A673 (cell line): ENCODE measurements around the gene TAP2. TPM values are rescaled to one million over a fixed set of nuclear protein-coding genes. Genes with fewer than 3 reads are reported as not detected.
"Not testable (repeated sequence)": the region's sequence is repeated elsewhere in the genome, so short reads cannot be mapped to it uniquely, and the experiment has no call there.

ENCODE experiments used
- BruUV-seq: library from RNA; stranded (reverse); fragments of 400-500 nt; replicated peaks from 2 replicates; lab custom pipeline; 2021; lab: Mats Ljungman, UMichigan
- CTCF ChIA-PET: fragments of 300-600 bp; sonication (Branson Sonifier 250); formaldehyde crosslinking; loops from one replicate; lab custom pipeline; 2022; ENCODE audit warnings: antibody characterized with exemption; lab: Charles Lee
- POLR2A ChIA-PET: fragments of 300-600 bp; sonication (Branson Sonifier 250); formaldehyde crosslinking; loops from one replicate; lab custom pipeline; 2022; ENCODE audit warnings: antibody characterized with exemption; ENCODE audit not compliant: low non-redundant PET; lab: Charles Lee
- DNase-seq: peaks from one replicate; pipeline ENCODE4 v3.0.0-alpha.2; 2015; ENCODE audit warnings: low spot score
- H3K27ac ChIP-seq: fragments of 200-600 bp; sonication (generic); 2 replicates; pipeline ENCODE4 v1.5.1; 2016; ENCODE audit warnings: mixed run types, low read depth, mild to moderate bottlenecking, mixed read lengths, antibody characterized with exemption, low read length; ENCODE audit not compliant: poor library complexity, severe bottlenecking
- H3K27me3 ChIP-seq: fragments of 200-600 bp; sonication (generic); replicated peaks from 2 replicates; pipeline ENCODE4 v1.6.1; 2017; ENCODE audit warnings: mixed run types, low read depth, mild to moderate bottlenecking, mixed read lengths, antibody characterized with exemption, low read length; ENCODE audit not compliant: insufficient read depth, poor library complexity
- H3K36me3 ChIP-seq: fragments of 200-600 bp; sonication (generic); 2 replicates; pipeline ENCODE4 v1.6.1; 2016; ENCODE audit warnings: mixed run types, mild to moderate bottlenecking, mixed read lengths, antibody characterized with exemption, low read length; ENCODE audit not compliant: insufficient read depth, poor library complexity, severe bottlenecking
- H3K4me1 ChIP-seq: fragments of 200-600 bp; sonication (generic); 2 replicates; pipeline ENCODE4 v1.6.1; 2017; ENCODE audit warnings: mixed run types, mild to moderate bottlenecking, mixed read lengths, antibody characterized with exemption, low read length; ENCODE audit not compliant: insufficient read depth, poor library complexity, severe bottlenecking
- H3K4me3 ChIP-seq: fragments of 200-600 bp; sonication (generic); 2 replicates; pipeline ENCODE4 v1.5.1; 2016; ENCODE audit warnings: low read depth, mixed run types, mild to moderate bottlenecking, mixed read lengths, low read length; ENCODE audit not compliant: poor library complexity, severe bottlenecking
- H3K9me3 ChIP-seq: fragments of 200-600 bp; sonication (generic); 2 replicates; pipeline ENCODE4 v1.6.1; 2016; ENCODE audit warnings: mixed run types, low read depth, mild to moderate bottlenecking, mixed read lengths, antibody characterized with exemption, low read length; ENCODE audit not compliant: poor library complexity, severe bottlenecking
- CTCF ChIP-seq: fragments of 300-800, 200-600 bp; sonication (generic); conservative IDR thresholded peaks from 2 replicates; pipeline ENCODE4 v1.5.1; 2017; ENCODE audit warnings: low read depth, mild to moderate bottlenecking, antibody characterized with exemption, low read length, moderate library complexity, mixed read lengths
- EZH2 ChIP-seq: fragments of 200-600 bp; sonication (generic); IDR thresholded peaks from 2 replicates; pipeline ENCODE4 v1.6.1; 2017; ENCODE audit warnings: borderline replicate concordance, low read depth, mild to moderate bottlenecking, mixed read lengths, antibody characterized with exemption, low read length; ENCODE audit not compliant: poor library complexity, severe bottlenecking
- intact Hi-C: fragments of 100-400 bp; cut with micrococcal nuclease; formaldehyde crosslinking; loops from one replicate; pipeline ENCODE4 v1.10.0; 2022; ENCODE audit not compliant: unreplicated experiment
- total RNA-seq: library from RNA; stranded (reverse); gene quantifications from 2 replicates; pipeline ENCODE4 v1.2.3, GENCODE V29; 2021

TAP2 gene
- total RNA-seq, 1 experiment from 2014 or later, result 46.5 TPM

- intact Hi-C loops, result no loop called here
- Histone ChIP-seq H3K4me1 (no peaks in the 10 kb centered on the region), H3K4me3 (no peak overlapping the region), H3K27ac (no peak overlapping the region), H3K27me3 (peaks cover 44% of the 10 kb centered on the region), H3K9me3 (no peaks in the 10 kb centered on the region), H3K36me3 (no peaks in the 10 kb centered on the region)
- ChIA-PET POLR2A (no interaction called here), CTCF (no interaction called here)
- no peak for TF ChIP-seq EZH2
- no peak for TF ChIP-seq CTCF
- no peak for DNase-seq
- BruUV-seq, result no TSS peak
These were observed 31.4 kb downstream of the TAP2 start for GRCh38 chr6:32807020-32807580.

DNA sequence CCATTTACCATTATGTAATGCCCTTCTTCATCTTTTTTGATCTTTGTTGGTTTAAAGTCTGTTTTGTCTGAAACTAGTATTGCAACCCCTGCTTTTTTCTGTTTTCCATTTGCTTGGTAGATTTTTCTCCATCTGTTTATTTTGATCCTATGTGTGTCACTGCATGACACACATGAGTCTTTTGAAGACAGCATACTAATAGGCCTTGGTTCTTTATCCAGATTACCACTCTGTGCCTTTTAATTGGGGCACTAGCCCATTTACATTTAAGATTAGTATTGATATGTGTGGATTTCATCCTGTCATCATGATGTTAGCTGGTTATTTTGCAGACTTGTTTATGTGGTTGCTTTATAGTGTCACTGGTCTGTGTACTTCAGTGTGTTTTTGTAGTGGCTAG lies 33.1 kb downstream of the TAP2 start:
- POLR2A ChIA-PET, H3K4me3 ChIP-seq, DNase-seq, H3K9me3 ChIP-seq, intact Hi-C loops, H3K4me1 ChIP-seq, H3K36me3 ChIP-seq, BruUV-seq, H3K27ac ChIP-seq, CTCF ChIA-PET: not testable (repeated sequence)
- H3K27me3 ChIP-seq, result peaks cover 60% of the 10 kb centered on the region

DNA sequence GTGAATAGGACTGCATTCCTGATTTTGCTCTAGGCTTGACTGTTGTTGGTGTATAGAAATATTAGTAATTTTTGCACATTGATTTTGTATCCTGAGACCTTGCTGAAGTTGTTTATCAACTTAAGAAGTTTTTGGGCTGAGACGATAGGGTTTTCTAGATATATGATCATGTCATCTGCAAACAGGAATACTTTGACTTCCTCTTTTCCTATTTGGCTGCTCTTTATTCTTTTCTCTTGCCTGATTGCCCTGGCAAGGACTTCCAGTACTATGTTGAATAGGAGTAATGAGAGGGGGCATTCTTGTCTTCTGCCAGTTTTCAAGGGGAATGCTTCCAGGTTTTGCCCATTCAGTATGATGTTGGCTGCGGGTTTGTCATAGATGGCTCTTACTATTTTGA lies 35.1 kb downstream of the TAP2 start:
- Histone ChIP-seq H3K27ac (no peak overlapping the region), H3K4me3 (no peak overlapping the region), H3K4me1 (no peaks in the 10 kb centered on the region), H3K9me3 (no peaks in the 10 kb centered on the region), H3K36me3 (no peaks in the 10 kb centered on the region), H3K27me3 (peaks cover 74% of the 10 kb centered on the region)
- BruUV-seq, result no TSS peak
- TF ChIP-seq CTCF (no peak), EZH2 (no peak)
- ChIA-PET POLR2A (no interaction called here), CTCF (no interaction called here)
- DNase-seq, result no peak
- intact Hi-C loops, result no loop called here

DNA sequence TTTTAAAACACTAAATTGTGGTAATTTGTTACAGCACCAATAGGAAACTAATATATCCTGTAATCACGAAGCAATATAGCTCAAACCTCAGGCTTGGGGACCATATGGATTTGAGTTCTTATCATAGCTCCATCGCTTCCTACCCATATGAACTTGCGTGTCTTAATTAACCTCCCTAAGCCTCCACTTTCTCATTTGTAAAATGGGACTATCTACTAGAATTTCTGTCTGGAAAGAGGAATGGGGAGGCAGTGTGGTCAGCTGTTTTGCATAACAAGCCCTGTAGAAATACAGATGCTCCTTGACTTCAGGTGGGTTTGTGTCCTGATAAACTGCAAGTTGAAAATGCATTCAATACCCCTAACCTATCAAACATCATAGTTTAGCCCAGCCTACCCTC lies 38.8 kb downstream of the TAP2 start:
- Histone ChIP-seq H3K27ac (no peak overlapping the region), H3K4me3 (no peak overlapping the region), H3K27me3 (peaks cover 77% of the 10 kb centered on the region), H3K9me3 (no peaks in the 10 kb centered on the region), H3K36me3 (no peaks in the 10 kb centered on the region), H3K4me1 (no peaks in the 10 kb centered on the region)
- intact Hi-C loops, result loop anchor here (10.0 kb wide), 1 partner anchor 555 kb away; no protein-coding TSS in a partner anchor
- CTCF ChIA-PET, result no interaction called here
- no TSS peak for BruUV-seq
- TF ChIP-seq CTCF (no peak), EZH2 (no peak)
- no peak for DNase-seq
- POLR2A ChIA-PET, result no interaction called here
